ENCODE measurements around the gene DAP.

DNA sequence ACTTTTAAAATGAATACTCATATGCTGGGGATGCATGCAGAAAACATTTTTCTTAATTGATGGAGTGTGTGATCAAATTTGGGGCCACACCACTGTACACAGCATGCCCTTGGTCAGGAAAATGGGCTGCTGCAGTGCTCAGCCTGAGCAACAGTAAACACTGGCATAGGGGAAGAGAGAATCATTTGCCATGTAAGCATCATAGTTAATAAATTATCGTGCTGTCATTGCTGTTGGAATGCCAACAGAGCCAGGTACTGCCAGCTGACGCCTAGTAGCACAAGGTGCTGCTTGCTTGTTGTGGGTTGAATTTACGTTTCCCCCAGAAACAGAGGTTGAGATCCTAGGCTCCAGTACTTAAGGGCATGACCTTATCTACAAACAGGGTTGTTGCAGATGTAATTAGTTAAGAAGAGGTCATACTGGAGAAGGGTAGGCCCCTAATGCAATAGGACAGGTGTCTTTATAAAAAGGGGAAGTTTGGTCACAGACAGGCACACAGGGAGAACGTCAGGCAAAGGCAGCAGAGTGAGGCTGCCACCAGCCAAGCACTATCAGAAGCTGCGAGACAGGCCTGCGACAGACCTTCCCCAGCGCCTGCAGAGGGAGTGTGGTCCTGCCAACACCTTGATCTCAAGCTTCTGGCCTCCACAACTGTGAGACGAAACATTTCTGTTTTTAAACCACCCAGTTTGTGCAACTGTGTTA lies 25.3 kb downstream of the DAP start:
- no peak for TF ChIP-seq EZH2 (IDR thresholded peaks at IDR 0.05)
- no peak for TF ChIP-seq POLR2AphosphoS5 (IDR thresholded peaks at IDR 0.05; ENCODE audit: borderline replicate concordance, low read depth, low read length)
- TF ChIP-seq FOXP2 (optimal IDR thresholded peaks at IDR 0.05; ENCODE audit: control extremely low read depth, extremely low read length, insufficient read depth): no peak
